H1 (cell line): ENCODE measurements around the gene IL13. TPM values are rescaled to one million over a fixed set of nuclear protein-coding genes. Genes with fewer than 3 reads are reported as not detected.

Experiments used
- POLR2A ChIP-seq, 2 experiments: IDR thresholded peaks; 1 replicate in 1 of 2; 2 replicates in 1 of 2; pipeline ENCODE4 v1.6.1; 2011; ENCODE audit warnings: low read depth in 2 of 2, low read length in 2 of 2, mild to moderate bottlenecking in 2 of 2; ENCODE audit errors: control extremely low read depth in 1 of 2
- SIN3A ChIP-seq, 2 experiments: IDR thresholded peaks in 1 of 2; conservative IDR thresholded peaks in 1 of 2; 2 replicates each; pipeline ENCODE4 v1.6.1; 2011 to 2012; ENCODE audit warnings: low read length in 2 of 2, improper control_type of control experiment in 1 of 2, low read depth in 1 of 2, mild to moderate bottlenecking in 1 of 2
- polyA plus RNA-seq, 7 experiments: library from polyadenylated mRNA; depleted of rRNA in 3 of 7; stranded (reverse) in 5 of 7; unstranded in 2 of 7; fragments of >200 nt in 5 of 7; fragments of 200-250 nt in 2 of 7; gene quantifications; 1 replicate in 5 of 7; 2 replicates in 1 of 7; 4 replicates in 1 of 7; pipeline versions ENCODE4 v1.2.1 to v1.2.3, GENCODE V29; 2011 to 2013; ENCODE audit warnings: missing spikeins in 2 of 7, mixed read lengths in 2 of 7
- total RNA-seq: library from RNA; stranded (reverse); fragmentation: NEBNext Ultra II Directional; extraction: Animal tissue kit (Norgen Biotek cat#: 25700); gene quantifications from 2 replicates; pipeline ENCODE4 v1.2.1, GENCODE V29; 2021

The IL13 gene
- total and polyA plus RNA-seq, 2 of the 8 experiments (the other 6 are each of a cell fraction or from before 2014, with no cell fraction given): not detected

- no peak for TF ChIP-seq SIN3A (conservative IDR thresholded peaks at IDR 0.05 in 1 of 2, IDR thresholded peaks at IDR 0.05 in 1 of 2; ENCODE audit: low read depth in 1 of 2, low read length in 2 of 2)
- TF ChIP-seq POLR2A (IDR thresholded peaks at IDR 0.05; ENCODE audit: control extremely low read depth in 1 of 2, low read depth in 2 of 2, low read length in 2 of 2): no peak
Measured at GRCh38 chr5:132657676-132658380, at the start of gene IL13 (continued).
